Uterus (tissue), 2 donors: ENCODE results near the gene HSPBP1.

Source experiments
- CTCF ChIP-seq, 4 experiments: fragments of 200-600 bp in 2 of 4; fragments of 450-650 bp in 2 of 4; sonication (generic) in 2 of 4; IDR thresholded peaks; one replicate each; pipeline ENCODE4 v1.5.1; 2016 to 2019; ENCODE audit warnings: antibody characterized with exemption in 4 of 4, mild to moderate bottlenecking in 2 of 4, moderate library complexity in 1 of 4
- POLR2A ChIP-seq, 2 donors: fragments of 450-650 bp; IDR thresholded peaks; one replicate each; pipeline ENCODE4 v1.6.1; 2016; ENCODE audit warnings: antibody characterized with exemption in 2 of 2, mild to moderate bottlenecking in 1 of 2, moderate library complexity in 1 of 2

- no peak for TF ChIP-seq POLR2A (IDR thresholded peaks at IDR 0.05)
- TF ChIP-seq CTCF (IDR thresholded peaks at IDR 0.05): no peak
Measured at GRCh38 chr19:55247621-55248099, 32.2 kb downstream of the HSPBP1 start.
